Myocyte (in vitro differentiated cells): ENCODE data around the gene NFIB. TPM values are rescaled to one million over a fixed set of nuclear protein-coding genes. Genes with fewer than 3 reads are reported as not detected.
A peak's percentile ranks its signal among the peaks of the same experiment; 100 is the strongest.

Experiments
- DNase-seq: peaks from one replicate; pipeline ENCODE4 v3.0.0-alpha.2; 2012; ENCODE audit warnings: low read depth
- total RNA-seq: library from RNA; depleted of rRNA; stranded (reverse); fragments of >200 nt; gene quantifications from 2 replicates; pipeline ENCODE4 v1.2.3, GENCODE V29; 2014

Gene NFIB
- total RNA-seq, 1 donor from 2014 or later = 9.1 TPM

GRCh38 chr9:14084867-14085266 lies 229.1 kb downstream of the NFIB start:
- DNase-seq = no peak

GRCh38 chr9:14083366-14083765 lies 230.6 kb downstream of the NFIB start:
- DNase-seq = no peak

GRCh38 chr9:14082732-14083131 lies 231.2 kb downstream of the NFIB start:
- DNase-seq = peak; percentile 19

GRCh38 chr9:14081745-14082144 lies 232.2 kb downstream of the NFIB start:
- DNase-seq = no peak

GRCh38 chr9:14080959-14081542 lies 232.9 kb downstream of the NFIB start:
- peak; percentile 51 for DNase-seq

GRCh38 chr9:14079440-14079839 lies 234.5 kb downstream of the NFIB start:
- DNase-seq = no peak

GRCh38 chr9:14077672-14078071 lies 236.3 kb downstream of the NFIB start:
- no peak for DNase-seq

- no peak for DNase-seq
Observed at GRCh38 chr9:14075218-14075617, 238.7 kb downstream of the NFIB start.

- DNase-seq = peak; percentile 41
Observed at GRCh38 chr9:14072850-14073249, 241.1 kb downstream of the NFIB start.

- no peak for DNase-seq
Observed at GRCh38 chr9:14071484-14071883, 242.5 kb downstream of the NFIB start.

- DNase-seq = no peak
Observed at GRCh38 chr9:14068690-14069089, 245.3 kb downstream of the NFIB start.

- DNase-seq = no peak
Observed at GRCh38 chr9:14066831-14067230, 247.1 kb downstream of the NFIB start.

GRCh38 chr9:14066032-14066431 lies 247.9 kb downstream of the NFIB start:
- DNase-seq = no peak

- no peak for DNase-seq
Observed at GRCh38 chr9:14064940-14065339, 249.0 kb downstream of the NFIB start.

- DNase-seq = no peak
Observed at GRCh38 chr9:14063756-14064155, 250.2 kb downstream of the NFIB start.

GRCh38 chr9:14062586-14063221 lies 251.2 kb downstream of the NFIB start:
- DNase-seq = no peak

- DNase-seq = no peak
Observed at GRCh38 chr9:14061936-14062585, 251.9 kb downstream of the NFIB start.

GRCh38 chr9:14058325-14058688 lies 255.6 kb downstream of the NFIB start:
- DNase-seq = peak; percentile 62

- no peak for DNase-seq
Observed at GRCh38 chr9:14057368-14058324, 256.3 kb downstream of the NFIB start.

GRCh38 chr9:14056316-14056861 lies 257.6 kb downstream of the NFIB start:
- DNase-seq = peak; percentile 8

GRCh38 chr9:14054096-14054495 lies 259.8 kb downstream of the NFIB start:
- no peak for DNase-seq
